HG03439 (cell line): ENCODE data around the gene GPAM.
A peak's percentile ranks its signal among the peaks of the same experiment; 100 is the strongest.
"Not testable (repeated sequence)": the region's sequence is repeated elsewhere in the genome, so short reads cannot be mapped to it uniquely, and the experiment has no call there.

ENCODE experiments used
- ATAC-seq: cut with Tn5 transposase; IDR thresholded peaks from one replicate; pipeline ENCODE4 v1.9.1; 2021; ENCODE audit warnings: mild to moderate bottlenecking, moderate library complexity; ENCODE audit not compliant: unreplicated experiment

Gene GPAM

GRCh38 chr10:112183329-112184051, at the start of gene GPAM:
Gene GPAM, minus strand, starts transcription at chr10:112183765. Its CDS starts 1,981 bp downstream, at chr10:112181784.
- ATAC-seq = peak; percentile 95

- no peak for ATAC-seq
These were observed 49.1 kb upstream of the GPAM start for GRCh38 chr10:112232670-112233069.

- no peak for ATAC-seq
These were observed 48.2 kb upstream of the GPAM start for GRCh38 chr10:112231602-112232400.

GRCh38 chr10:112230325-112230988, 46.9 kb upstream of the GPAM start:
- ATAC-seq = no peak

- no peak for ATAC-seq
These were observed 46.3 kb upstream of the GPAM start for GRCh38 chr10:112229901-112230300.

GRCh38 chr10:112229096-112229495, 45.5 kb upstream of the GPAM start:
- no peak for ATAC-seq

DNA sequence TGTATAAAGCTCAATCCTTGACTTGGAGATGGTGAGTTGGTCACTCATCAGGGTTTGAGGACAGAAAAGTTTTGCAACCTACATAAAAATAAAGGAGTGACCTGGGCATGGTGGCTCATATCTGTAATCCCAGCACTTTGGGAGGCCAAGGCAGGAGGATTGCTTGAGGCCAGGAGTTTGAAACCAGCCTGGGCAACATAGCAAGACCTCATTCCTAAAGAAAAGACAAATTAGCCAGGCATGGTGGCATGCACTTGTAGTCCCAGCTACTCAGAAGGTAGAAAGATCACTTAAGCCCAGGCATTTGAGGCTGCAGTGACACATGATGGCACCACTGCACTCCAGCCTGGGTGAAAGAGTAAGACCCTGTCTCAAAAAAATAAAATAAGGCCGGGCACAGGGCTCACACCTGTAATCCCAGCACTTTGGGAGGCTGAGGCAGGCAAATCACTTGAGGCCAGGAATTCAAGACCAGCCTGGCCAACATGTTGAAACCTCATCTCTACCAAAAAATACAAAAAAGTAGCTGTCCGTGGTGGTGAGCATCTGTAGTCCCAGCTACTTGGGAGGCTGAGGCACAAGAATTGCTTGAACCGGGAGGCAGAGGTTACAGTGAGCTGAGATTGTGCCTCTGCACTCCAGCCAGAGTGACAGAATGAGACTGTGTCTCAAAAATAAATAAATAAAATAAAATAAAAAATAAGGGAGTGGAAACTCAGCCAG, 45.0 kb upstream of the GPAM start:
- ATAC-seq = not testable (repeated sequence)

- no peak for ATAC-seq
These were observed 43.9 kb upstream of the GPAM start for GRCh38 chr10:112227331-112227987.

GRCh38 chr10:112226439-112227248, 43.1 kb upstream of the GPAM start:
- no peak for ATAC-seq

GRCh38 chr10:112225771-112226438, 42.3 kb upstream of the GPAM start:
- ATAC-seq = no peak

- ATAC-seq = no peak
These were observed 41.5 kb upstream of the GPAM start for GRCh38 chr10:112224933-112225529.

- no peak for ATAC-seq
These were observed 40.2 kb upstream of the GPAM start for GRCh38 chr10:112223725-112224124.

- no peak for ATAC-seq
These were observed 39.2 kb upstream of the GPAM start for GRCh38 chr10:112222799-112223198.

DNA sequence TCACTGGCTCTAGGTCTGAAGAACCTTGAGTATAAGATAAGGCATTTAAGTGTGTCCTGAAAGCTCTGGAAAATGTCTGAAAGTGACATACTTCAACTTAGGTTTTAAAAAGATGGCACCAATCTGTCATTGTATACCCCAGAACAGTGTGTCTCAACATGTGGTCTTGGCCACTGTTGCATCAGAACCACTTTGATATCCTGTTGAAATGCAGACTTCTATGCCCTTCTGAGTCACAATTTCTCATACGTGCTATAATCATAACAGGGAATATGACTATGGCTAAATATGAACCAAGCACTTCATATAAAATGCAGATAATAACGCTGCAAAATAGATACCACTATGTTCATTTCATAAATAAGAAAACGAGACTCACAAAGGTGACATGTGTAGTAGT, 38.0 kb upstream of the GPAM start:
- no peak for ATAC-seq

GRCh38 chr10:112218960-112219359, 35.4 kb upstream of the GPAM start:
- ATAC-seq = no peak

GRCh38 chr10:112218036-112218390, 34.4 kb upstream of the GPAM start:
- no peak for ATAC-seq

DNA sequence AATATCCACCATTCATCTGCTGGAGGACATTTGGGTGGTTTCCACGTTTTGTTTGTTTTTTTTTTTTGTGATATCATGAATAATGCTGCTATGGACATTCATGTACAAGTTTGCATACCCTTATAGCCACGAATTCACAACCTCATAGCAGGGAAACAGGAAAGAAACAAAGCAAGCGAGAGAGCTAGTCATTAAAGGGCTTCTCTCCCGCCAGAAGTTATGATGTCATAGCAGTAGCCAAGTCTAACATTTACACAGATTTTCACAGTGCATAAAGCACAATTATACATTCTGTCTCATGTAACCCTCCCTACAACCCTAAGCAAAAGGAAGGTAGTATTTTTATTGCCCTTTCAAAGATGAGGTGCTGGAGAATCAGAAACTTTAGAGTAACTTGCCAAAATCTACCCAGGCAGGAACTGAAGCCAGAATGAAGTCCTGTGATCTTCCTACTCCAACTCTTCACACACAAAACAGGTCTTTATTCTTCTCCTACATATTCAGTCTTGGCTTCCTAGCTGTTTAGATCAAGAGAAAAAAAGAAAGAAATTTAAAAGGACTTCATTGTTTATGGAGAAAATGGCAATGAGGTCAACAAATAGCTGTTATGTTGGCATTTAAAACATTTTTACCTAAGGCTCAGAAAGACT, 33.9 kb upstream of the GPAM start:
- no peak for ATAC-seq

GRCh38 chr10:112216966-112217365, 33.4 kb upstream of the GPAM start:
- no peak for ATAC-seq
